Measurements from ENCODE around the gene LARP1. TPM values are rescaled to one million over a fixed set of nuclear protein-coding genes. Genes with fewer than 3 reads are reported as not detected.

The LARP1 gene
- total and polyA plus RNA-seq, 9 of the 15 experiments (the other 6 are each of a cell fraction or from before 2014, with no cell fraction given), result 22.6 to 300 (median 92.0) TPM

- TF ChIP-seq, protein P1, sequence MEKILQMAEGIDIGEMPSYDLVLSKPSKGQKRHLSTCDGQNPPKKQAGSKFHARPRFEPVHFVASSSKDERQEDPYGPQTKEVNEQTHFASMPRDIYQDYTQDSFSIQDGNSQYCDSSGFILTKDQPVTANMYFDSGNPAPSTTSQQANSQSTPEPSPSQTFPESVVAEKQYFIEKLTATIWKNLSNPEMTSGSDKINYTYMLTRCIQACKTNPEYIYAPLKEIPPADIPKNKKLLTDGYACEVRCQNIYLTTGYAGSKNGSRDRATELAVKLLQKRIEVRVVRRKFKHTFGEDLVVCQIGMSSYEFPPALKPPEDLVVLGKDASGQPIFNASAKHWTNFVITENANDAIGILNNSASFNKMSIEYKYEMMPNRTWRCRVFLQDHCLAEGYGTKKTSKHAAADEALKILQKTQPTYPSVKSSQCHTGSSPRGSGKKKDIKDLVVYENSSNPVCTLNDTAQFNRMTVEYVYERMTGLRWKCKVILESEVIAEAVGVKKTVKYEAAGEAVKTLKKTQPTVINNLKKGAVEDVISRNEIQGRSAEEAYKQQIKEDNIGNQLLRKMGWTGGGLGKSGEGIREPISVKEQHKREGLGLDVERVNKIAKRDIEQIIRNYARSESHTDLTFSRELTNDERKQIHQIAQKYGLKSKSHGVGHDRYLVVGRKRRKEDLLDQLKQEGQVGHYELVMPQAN (IDR thresholded peaks at IDR 0.05; ENCODE audit: borderline replicate concordance), result no peak
- TF ChIP-seq ERF (CRISPR knock-in tag; IDR thresholded peaks at IDR 0.05) (no peak), CHD1 (IDR thresholded peaks at IDR 0.05; ENCODE audit: low read length) (no peak), SRSF7 (optimal IDR thresholded peaks at IDR 0.05; ENCODE audit: low read depth, low read length) (no peak), ZNF512 (tag; IDR thresholded peaks at IDR 0.05) (no peak), BRCA1 (IDR thresholded peaks at IDR 0.05) (no peak), BRCA1 (CRISPR knock-in tag; IDR thresholded peaks at IDR 0.05) (no peak), LEF1 (IDR thresholded peaks at IDR 0.05) (no peak), ARID3B (CRISPR knock-in tag; IDR thresholded peaks at IDR 0.05; ENCODE audit: borderline replicate concordance) (no peak)
- TF ChIP-seq, protein P2, sequence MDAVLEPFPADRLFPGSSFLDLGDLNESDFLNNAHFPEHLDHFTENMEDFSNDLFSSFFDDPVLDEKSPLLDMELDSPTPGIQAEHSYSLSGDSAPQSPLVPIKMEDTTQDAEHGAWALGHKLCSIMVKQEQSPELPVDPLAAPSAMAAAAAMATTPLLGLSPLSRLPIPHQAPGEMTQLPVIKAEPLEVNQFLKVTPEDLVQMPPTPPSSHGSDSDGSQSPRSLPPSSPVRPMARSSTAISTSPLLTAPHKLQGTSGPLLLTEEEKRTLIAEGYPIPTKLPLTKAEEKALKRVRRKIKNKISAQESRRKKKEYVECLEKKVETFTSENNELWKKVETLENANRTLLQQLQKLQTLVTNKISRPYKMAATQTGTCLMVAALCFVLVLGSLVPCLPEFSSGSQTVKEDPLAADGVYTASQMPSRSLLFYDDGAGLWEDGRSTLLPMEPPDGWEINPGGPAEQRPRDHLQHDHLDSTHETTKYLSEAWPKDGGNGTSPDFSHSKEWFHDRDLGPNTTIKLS (IDR thresholded peaks at IDR 0.05; ENCODE audit: borderline replicate concordance, low read depth), result no peak
These were observed 108.3 kb downstream of the LARP1 start (continued) for GRCh38 chr5:154863291-154864080.
